Measurements from ENCODE around the gene MCTP1. TPM values are rescaled to one million over a fixed set of nuclear protein-coding genes. Genes with fewer than 3 reads are reported as not detected.
A peak's percentile ranks its signal among the peaks of the same experiment; 100 is the strongest.

The MCTP1 gene
- total RNA-seq, 4 donors from 2014 or later = 3.3 to 31.4 (median 13.4) TPM

- Histone ChIP-seq H3K27me3 (no peaks in the 10 kb centered on the region), H3K27ac (no peak overlapping the region), H3K36me3 (no peaks in the 10 kb centered on the region), H3K4me1 (peaks cover 0 to 10% (median 0%) of the 10 kb centered on the region in 4 donors), H3K9me3 (no peaks in the 10 kb centered on the region), H3K4me3 (no peak overlapping the region)
- in situ Hi-C loops (cut with MboI; ENCODE audit: low pct_ligation_motif_present in 1 of 4, low pct_unique_long_range_greater_than_20kb in 1 of 4, low sequenced_read_pairs in 3 of 4) (no loop called here), intact Hi-C loops (cut with DNase I; ENCODE audit: low total_unique reads) (no loop called here)
- no peak for DNase-seq
- 40 to 55% methylated on average over 4 of the region's 4 CpGs for WGBS, 2 donors (ENCODE audit: low coverage in 1 of 2)
- TF ChIP-seq EP300 (IDR thresholded peaks at IDR 0.05; ENCODE audit: low read depth) = no peak
- no peak for TF ChIP-seq POLR2A (IDR thresholded peaks at IDR 0.05)
- TF ChIP-seq CTCF (IDR thresholded peaks at IDR 0.05) = no peak
- no peak for TF ChIP-seq POLR2AphosphoS5 (IDR thresholded peaks at IDR 0.05)
Observed at GRCh38 chr5:95042037-95042436, 242.9 kb downstream of the MCTP1 start.

GRCh38 chr5:95035891-95036685 is 248.8 kb downstream of the MCTP1 start:
- 53 to 73% methylated on average over 6 to 7 of the region's 7 CpGs for WGBS, 2 donors (ENCODE audit: low coverage in 1 of 2)
- Histone ChIP-seq H3K4me1 (no peaks in the 10 kb centered on the region), H3K9me3 (no peaks in the 10 kb centered on the region), H3K27me3 (no peaks in the 10 kb centered on the region), H3K27ac (peak overlapping the region in 1 of 4 donors; percentile 3), H3K4me3 (no peak overlapping the region), H3K36me3 (no peaks in the 10 kb centered on the region)
- no peak for DNase-seq
- intact Hi-C loops (cut with DNase I; ENCODE audit: low total_unique reads) = no loop called here
- in situ Hi-C loops (cut with MboI; ENCODE audit: low pct_ligation_motif_present in 1 of 4, low pct_unique_long_range_greater_than_20kb in 1 of 4, low sequenced_read_pairs in 3 of 4) = no loop called here
- TF ChIP-seq CTCF (IDR thresholded peaks at IDR 0.05) = no peak
- no peak for TF ChIP-seq EP300 (IDR thresholded peaks at IDR 0.05; ENCODE audit: low read depth)
- no peak for TF ChIP-seq POLR2AphosphoS5 (IDR thresholded peaks at IDR 0.05)
- no peak for TF ChIP-seq POLR2A (IDR thresholded peaks at IDR 0.05)

- WGBS, 2 donors (ENCODE audit: low coverage in 1 of 2) = 91 to 96% methylated on average over 1 of the region's 1 CpG
- H3K9me3 ChIP-seq = no peaks in the 10 kb centered on the region
- no peak overlapping the region for H3K4me3 ChIP-seq
- intact Hi-C loops (cut with DNase I; ENCODE audit: low total_unique reads) (no loop called here), in situ Hi-C loops (cut with MboI; ENCODE audit: low pct_ligation_motif_present in 1 of 4, low pct_unique_long_range_greater_than_20kb in 1 of 4, low sequenced_read_pairs in 3 of 4) (no loop called here)
- no peak for TF ChIP-seq POLR2AphosphoS5 (IDR thresholded peaks at IDR 0.05)
- TF ChIP-seq POLR2A (IDR thresholded peaks at IDR 0.05) = no peak
- no peak for TF ChIP-seq CTCF (IDR thresholded peaks at IDR 0.05)
- TF ChIP-seq EP300 (IDR thresholded peaks at IDR 0.05; ENCODE audit: low read depth) = no peak
- no peaks in the 10 kb centered on the region for H3K27me3 ChIP-seq
- no peak overlapping the region for H3K27ac ChIP-seq
- H3K36me3 ChIP-seq = no peaks in the 10 kb centered on the region
- DNase-seq = no peak
- no peaks in the 10 kb centered on the region for H3K4me1 ChIP-seq
Observed at GRCh38 chr5:95032801-95033200, 252.1 kb downstream of the MCTP1 start.

- 67 to 80% methylated on average over 1 to 9 of the region's 9 CpGs for WGBS, 2 donors (ENCODE audit: low coverage in 1 of 2)
- TF ChIP-seq CTCF (IDR thresholded peaks at IDR 0.05) (no peak), POLR2AphosphoS5 (IDR thresholded peaks at IDR 0.05) (no peak), POLR2A (IDR thresholded peaks at IDR 0.05) (no peak), EP300 (IDR thresholded peaks at IDR 0.05; ENCODE audit: low read depth) (no peak)
Observed at GRCh38 chr5:95029569-95030366, 255.1 kb downstream of the MCTP1 start.

More at GRCh38 chr5:95029569-95030366, 255.1 kb downstream of the MCTP1 start:
- Histone ChIP-seq H3K4me1 (peaks cover 0 to 4% (median 0%) of the 10 kb centered on the region in 4 donors), H3K27ac (no peak overlapping the region), H3K4me3 (no peak overlapping the region), H3K27me3 (no peaks in the 10 kb centered on the region), H3K9me3 (no peaks in the 10 kb centered on the region), H3K36me3 (no peaks in the 10 kb centered on the region)
- no peak for DNase-seq
- intact Hi-C loops (cut with DNase I; ENCODE audit: low total_unique reads) = no loop called here
- in situ Hi-C loops (cut with MboI; ENCODE audit: low pct_ligation_motif_present in 1 of 4, low pct_unique_long_range_greater_than_20kb in 1 of 4, low sequenced_read_pairs in 3 of 4) = no loop called here

Measured in transverse colon (tissue), 4 donors.